SK-N-SH (cell line): ENCODE results near the gene NPTX2. TPM values are rescaled to one million over a fixed set of nuclear protein-coding genes. Genes with fewer than 3 reads are reported as not detected.

Experiments
- CTCF ChIA-PET: fragments of 300-600, 350-600 bp; formaldehyde crosslinking; extraction: SDS; loops from one replicate; lab custom pipeline; 2021; lab: Yijun Ruan, JAX
- POLR2A ChIA-PET: fragments of 350-600 bp; sonication (Branson Sonifier 250); formaldehyde crosslinking; extraction: SDS; loops from one replicate; lab custom pipeline; 2020; ENCODE audit warnings: antibody characterized with exemption, inconsistent platforms; lab: Yijun Ruan, JAX
- DNase-seq: peaks from one replicate; pipeline ENCODE4 v3.0.0; 2012
- H2AFZ ChIP-seq: fragments of 200-600 bp; sonication (generic); 2 replicates; pipeline ENCODE4 v1.8.1; 2016; ENCODE audit warnings: antibody characterized with exemption, mild to moderate bottlenecking, low read depth
- H3F3A ChIP-seq: fragments of 200-600 bp; sonication (generic); replicated peaks from 2 replicates; pipeline ENCODE3; 2016; ENCODE audit warnings: antibody characterized with exemption, mild to moderate bottlenecking; ENCODE audit not compliant: insufficient read depth
- H3K27ac ChIP-seq, 2 experiments: fragments of 200-500 bp in 1 of 2; fragments of 200-600 bp in 1 of 2; sonication (Bioruptor generic) in 1 of 2; sonication (generic), shearing (Covaris generic) in 1 of 2; 2 replicates each; pipeline versions ENCODE4 v1.5.1 to v1.6.1; 2014 to 2016; ENCODE audit warnings: low read depth in 2 of 2, inconsistent platforms in 1 of 2, low read length in 1 of 2, mild to moderate bottlenecking in 1 of 2, mixed read lengths in 1 of 2
- H3K27me3 ChIP-seq: fragments of 200-600 bp; sonication (generic), shearing (Covaris generic); 2 replicates; pipeline ENCODE4 v1.6.1; 2016; ENCODE audit warnings: mixed run types; ENCODE audit not compliant: insufficient read depth
- H3K36me3 ChIP-seq, 2 experiments: fragments of 200-500 bp in 1 of 2; fragments of 200-600 bp in 1 of 2; sonication (Bioruptor generic) in 1 of 2; sonication (generic) in 1 of 2; replicated peaks in 1 of 2; 2 replicates each; pipeline versions ENCODE3 to v1.5.1; 2014 to 2016; ENCODE audit warnings: low read length in 1 of 2, mild to moderate bottlenecking in 1 of 2; ENCODE audit not compliant: insufficient read depth in 2 of 2, control insufficient read depth in 1 of 2
- H3K4me1 ChIP-seq, 2 experiments: fragments of 200-500 bp in 1 of 2; fragments of 200-600 bp in 1 of 2; sonication (Bioruptor generic) in 1 of 2; sonication (generic), shearing (Covaris generic) in 1 of 2; 2 replicates each; pipeline versions ENCODE4 v1.5.1 to v1.6.1; 2014 to 2016; ENCODE audit warnings: low read depth in 1 of 2, low read length in 1 of 2, mixed run types in 1 of 2; ENCODE audit not compliant: insufficient read depth in 2 of 2, control insufficient read depth in 1 of 2
- H3K4me2 ChIP-seq: fragments of 200-600 bp; sonication (generic), shearing (Covaris generic); 2 replicates; pipeline ENCODE4 v1.6.1; 2017; ENCODE audit warnings: mixed run types
- H3K4me3 ChIP-seq, 2 experiments: fragments of 200-500 bp in 1 of 2; fragments of 200-600 bp in 1 of 2; sonication (Bioruptor generic) in 1 of 2; sonication (generic), shearing (Covaris generic) in 1 of 2; 2 replicates each; pipeline versions ENCODE4 v1.5.1 to v1.8.1; 2014 to 2016; ENCODE audit warnings: low read depth in 2 of 2, inconsistent platforms in 1 of 2, low read length in 1 of 2, mild to moderate bottlenecking in 1 of 2, mixed read lengths in 1 of 2, moderate library complexity in 1 of 2
- H3K79me2 ChIP-seq: fragments of 200-600 bp; sonication (generic); 2 replicates; pipeline ENCODE4 v1.8.1; 2017; ENCODE audit warnings: mild to moderate bottlenecking; ENCODE audit not compliant: insufficient read depth
- H3K9ac ChIP-seq: fragments of 200-600 bp; sonication (generic); 2 replicates; pipeline ENCODE4 v1.6.1; 2017; ENCODE audit warnings: mixed run types
- H3K9me2 ChIP-seq: fragments of 200-600 bp; sonication (generic); 2 replicates; pipeline ENCODE4 v1.6.1; 2017; ENCODE audit warnings: mixed run types
- H3K9me3 ChIP-seq: fragments of 200-600 bp; sonication (generic); 2 replicates; pipeline ENCODE4 v1.6.1; 2017; ENCODE audit warnings: mixed run types, mild to moderate bottlenecking, moderate library complexity
- H4K20me1 ChIP-seq: fragments of 200-600 bp; sonication (generic); 2 replicates; pipeline ENCODE4 v1.6.1; 2017; ENCODE audit warnings: mild to moderate bottlenecking, mixed run types; ENCODE audit not compliant: insufficient read depth
- CHD2 ChIP-seq: fragments of 150-350 bp; IDR thresholded peaks from 2 replicates; pipeline ENCODE4 v1.6.1; 2018; ENCODE audit warnings: low read length; ENCODE audit not compliant: partially characterized antibody
- CTCF ChIP-seq: fragments of 200-600 bp; sonication (generic); IDR thresholded peaks from 2 replicates; pipeline ENCODE4 v1.6.1; 2017; ENCODE audit warnings: antibody characterized with exemption, mild to moderate bottlenecking, moderate library complexity
- ELF1 ChIP-seq: IDR thresholded peaks from 2 replicates; pipeline ENCODE4 v1.4.0; 2012
- EP300 ChIP-seq, 2 experiments: IDR thresholded peaks; 2 replicates each; pipeline versions ENCODE4 v1.4.0 to v1.6.1; 2012; ENCODE audit warnings: borderline replicate concordance in 1 of 2, low read depth in 1 of 2, low read length in 1 of 2
- FOSL2 ChIP-seq: IDR thresholded peaks from 2 replicates; pipeline ENCODE4 v1.4.0; 2012; ENCODE audit warnings: low read depth, mild to moderate bottlenecking, moderate library complexity, borderline replicate concordance
- FOXM1 ChIP-seq: IDR thresholded peaks from 2 replicates; pipeline ENCODE4 v1.4.0; 2012; ENCODE audit warnings: low read depth, mild to moderate bottlenecking
- GATA2 ChIP-seq: sonication (generic); formaldehyde crosslinking; IDR thresholded peaks from 2 replicates; pipeline ENCODE4 v1.5.0; 2020; ENCODE audit warnings: mild to moderate bottlenecking, missing genetic modification reagents
- IRF3 ChIP-seq: fragments of 150-350 bp; IDR thresholded peaks from 2 replicates; pipeline ENCODE4 v1.6.1; 2016; ENCODE audit warnings: mild to moderate bottlenecking, low read depth, low read length
- MEF2A ChIP-seq: IDR thresholded peaks from 2 replicates; pipeline ENCODE4 v1.4.0; 2012; ENCODE audit warnings: low read depth, borderline replicate concordance
- MXI1 ChIP-seq: IDR thresholded peaks from 2 replicates; pipeline ENCODE4 v1.6.1; 2012; ENCODE audit warnings: mild to moderate bottlenecking, low read depth, low read length, improper control_type of control experiment
- NRF1 ChIP-seq: IDR thresholded peaks from 2 replicates; pipeline ENCODE4 v1.6.1; 2012; ENCODE audit warnings: low read depth, mild to moderate bottlenecking, low read length
- PBX3 ChIP-seq: IDR thresholded peaks from 2 replicates; pipeline ENCODE4; 2012
- POLR2AphosphoS5 ChIP-seq: IDR thresholded peaks from 2 replicates; pipeline ENCODE4 v1.6.1; 2012; ENCODE audit warnings: low read depth, low read length
- RAD21 ChIP-seq: IDR thresholded peaks from 2 replicates; pipeline ENCODE4 v1.6.1; 2012; ENCODE audit warnings: mild to moderate bottlenecking, low read length
- RCOR1 ChIP-seq: fragments of 150-350 bp; IDR thresholded peaks from 2 replicates; pipeline ENCODE4 v1.6.1; 2017; ENCODE audit warnings: antibody characterized with exemption, low read length
- REST ChIP-seq: IDR thresholded peaks from 2 replicates; pipeline ENCODE4 v1.6.1; 2012; ENCODE audit warnings: mild to moderate bottlenecking, low read depth, low read length, moderate library complexity
- RXRA ChIP-seq: IDR thresholded peaks from 2 replicates; pipeline ENCODE4 v1.4.0; 2012; ENCODE audit warnings: low read depth, mild to moderate bottlenecking, borderline replicate concordance
- SIN3A ChIP-seq: IDR thresholded peaks from 2 replicates; pipeline ENCODE4 v1.6.1; 2012; ENCODE audit warnings: low read depth, mild to moderate bottlenecking, low read length, moderate library complexity, borderline replicate concordance
- TEAD4 ChIP-seq: IDR thresholded peaks from 2 replicates; pipeline ENCODE4 v1.4.0; 2012; ENCODE audit warnings: mild to moderate bottlenecking, borderline replicate concordance; ENCODE audit not compliant: insufficient read depth
- ZBTB33 ChIP-seq: IDR thresholded peaks from 2 replicates; pipeline ENCODE4 v1.4.0; 2012; ENCODE audit warnings: low read depth, borderline replicate concordance
- WGBS: methylation state at CpG from one replicate; pipeline ENCODE4 v1.1.6; 2017; ENCODE audit warnings: low lambda C conversion rate; 5-methylcytosine and 5-hydroxymethylcytosine counted together
- polyA plus RNA-seq, 3 experiments: library from polyadenylated mRNA; depleted of rRNA; stranded (reverse); fragments of >200 nt; gene quantifications; 2 replicates each; pipeline ENCODE4 v1.2.3, GENCODE V29; 2012

NPTX2 gene
- polyA plus RNA-seq, 1 of the 3 experiments (the other 2 are of a cell fraction): 0.41 TPM

- no peak for TF ChIP-seq CTCF
- no peak for TF ChIP-seq PBX3
- 0 out of 2 replicates have a peak, but pooled peaks have one; percentile 43 for TF ChIP-seq MXI1
- no peak for TF ChIP-seq SIN3A
- peak; percentile 77 for TF ChIP-seq CHD2
- no peak for TF ChIP-seq FOXM1
- TF ChIP-seq POLR2AphosphoS5: no peak
These were observed 48.2 kb upstream of the NPTX2 start (continued) for GRCh38 chr7:98568891-98569290.

- H2AFZ ChIP-seq: no peak overlapping the region
- H3K4me2 ChIP-seq: no peak overlapping the region
- H3K36me3 ChIP-seq: no peaks in the 10 kb centered on the region
- POLR2A ChIA-PET: interaction anchor here (1.3 kb wide), 1 partner anchor 13 kb away, joined by 3 read pairs; no protein-coding TSS in a partner anchor
- H3K9me2 ChIP-seq: no peaks in the 10 kb centered on the region
- H3K4me3 ChIP-seq: no peak overlapping the region
- no peaks in the 10 kb centered on the region for H3K27me3 ChIP-seq
- CTCF ChIA-PET: no interaction called here
- no peaks in the 10 kb centered on the region for H4K20me1 ChIP-seq
- DNase-seq: no peak
- no peak overlapping the region for H3K9ac ChIP-seq
- H3K79me2 ChIP-seq: no peaks in the 10 kb centered on the region
- WGBS: 65% methylated on average over 22 of the region's 22 CpGs
- H3K9me3 ChIP-seq: no peaks in the 10 kb centered on the region
- peaks cover 0 to 37% of the 10 kb centered on the region in 2 experiments; a peak in 2 of 4 replicates for H3K4me1 ChIP-seq
- TF ChIP-seq FOSL2 (no peak), REST (no peak), NRF1 (no peak), RAD21 (no peak), ELF1 (no peak), MEF2A (no peak), RXRA (no peak), RCOR1 (no peak), POLR2AphosphoS5 (no peak), IRF3 (no peak), EP300 (IDR thresholded peaks at IDR 0.05; ENCODE audit: borderline replicate concordance in 1 of 2, low read depth in 1 of 2, low read length in 1 of 2) (no peak), MXI1 (no peak), ZBTB33 (no peak), GATA2 (no peak), TEAD4 (no peak)
- peak overlapping the region in 1 of 2 experiments; percentile 17; a peak in 1 of 4 replicates for H3K27ac ChIP-seq
- no peaks in the 10 kb centered on the region for H3F3A ChIP-seq
These were observed 47.3 kb upstream of the NPTX2 start for GRCh38 chr7:98569691-98570337.
